ENCODE measurements around the gene ATG101.
"Not testable (repeated sequence)": the region's sequence is repeated elsewhere in the genome, so short reads cannot be mapped to it uniquely, and the experiment has no call there.

Gene ATG101

DNA sequence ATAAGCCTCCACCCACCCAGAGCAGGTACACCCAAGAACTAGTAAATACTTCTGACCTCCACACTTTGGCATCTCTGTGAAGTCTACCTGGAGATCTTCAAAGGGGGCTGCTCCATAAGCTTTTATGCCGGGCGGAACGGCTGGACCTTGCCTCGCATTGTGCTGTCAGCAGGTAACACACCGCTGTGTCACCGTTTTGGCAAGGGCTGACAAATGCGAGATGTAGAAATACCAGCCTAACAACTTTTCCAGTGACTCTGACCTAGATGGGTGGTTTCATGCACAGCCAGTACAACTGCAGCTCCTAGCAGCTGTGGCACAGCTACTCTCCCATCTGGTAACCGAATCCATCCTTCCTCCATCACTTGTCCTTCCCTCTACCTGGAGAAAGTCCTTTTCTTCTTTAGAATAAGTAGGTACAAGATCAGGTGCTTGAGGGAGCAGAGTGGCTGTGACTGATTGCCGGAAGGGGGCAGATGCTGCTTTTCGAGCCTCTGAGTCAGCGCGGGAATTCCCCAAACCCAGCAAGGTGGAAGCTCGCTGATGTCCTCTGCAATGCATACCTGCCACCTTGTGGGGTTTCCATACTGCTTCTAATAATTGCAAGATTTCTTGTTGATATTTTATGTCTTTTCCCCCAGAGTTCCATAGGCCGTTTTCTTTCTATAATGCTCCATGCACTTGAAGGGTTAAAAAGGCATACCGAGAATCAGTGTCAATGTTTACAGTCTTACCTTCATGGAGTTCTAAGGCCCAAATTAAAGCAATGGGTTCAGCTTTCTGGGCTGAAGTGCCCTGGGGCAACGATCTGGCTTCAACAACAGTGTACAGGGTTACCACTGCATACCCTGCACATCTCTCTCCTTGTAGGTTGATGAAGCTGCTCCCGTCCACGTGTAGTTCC lies 46.7 kb downstream of the ATG101 start:
- not testable (repeated sequence) for DNase-seq

DNA sequence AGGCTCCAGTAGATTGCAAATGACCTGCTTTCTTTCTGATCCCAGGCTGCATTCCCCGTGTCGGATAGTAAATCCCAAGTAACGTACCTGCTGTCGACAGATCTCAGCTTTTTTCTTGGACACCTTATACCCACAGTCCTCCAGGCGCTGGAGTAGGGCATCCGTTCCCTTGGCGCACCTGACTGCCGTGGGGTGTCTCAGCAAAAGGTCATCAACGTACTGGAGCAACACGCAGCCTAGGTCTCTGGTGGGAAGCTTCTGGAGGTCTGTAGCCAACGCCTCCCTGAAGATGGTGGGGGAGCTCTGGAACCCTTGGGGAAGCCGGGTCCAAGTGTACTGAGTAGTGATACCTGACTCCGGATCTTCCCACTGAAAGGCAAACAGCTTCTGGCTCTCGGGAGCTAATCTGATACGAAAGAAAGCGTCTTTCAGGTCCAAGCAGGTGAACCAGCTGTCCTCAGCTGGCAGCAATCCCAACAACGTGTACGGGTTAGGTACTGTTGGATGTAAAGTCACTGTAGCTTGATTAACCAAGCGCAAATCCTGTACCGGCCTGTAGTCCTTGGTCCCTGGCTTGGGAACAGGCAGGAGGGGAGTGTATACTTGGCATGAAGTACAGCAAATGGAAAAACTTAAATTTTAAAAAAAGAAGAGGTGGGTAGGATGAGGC lies 48.2 kb downstream of the ATG101 start:
- not testable (repeated sequence) for DNase-seq

DNA sequence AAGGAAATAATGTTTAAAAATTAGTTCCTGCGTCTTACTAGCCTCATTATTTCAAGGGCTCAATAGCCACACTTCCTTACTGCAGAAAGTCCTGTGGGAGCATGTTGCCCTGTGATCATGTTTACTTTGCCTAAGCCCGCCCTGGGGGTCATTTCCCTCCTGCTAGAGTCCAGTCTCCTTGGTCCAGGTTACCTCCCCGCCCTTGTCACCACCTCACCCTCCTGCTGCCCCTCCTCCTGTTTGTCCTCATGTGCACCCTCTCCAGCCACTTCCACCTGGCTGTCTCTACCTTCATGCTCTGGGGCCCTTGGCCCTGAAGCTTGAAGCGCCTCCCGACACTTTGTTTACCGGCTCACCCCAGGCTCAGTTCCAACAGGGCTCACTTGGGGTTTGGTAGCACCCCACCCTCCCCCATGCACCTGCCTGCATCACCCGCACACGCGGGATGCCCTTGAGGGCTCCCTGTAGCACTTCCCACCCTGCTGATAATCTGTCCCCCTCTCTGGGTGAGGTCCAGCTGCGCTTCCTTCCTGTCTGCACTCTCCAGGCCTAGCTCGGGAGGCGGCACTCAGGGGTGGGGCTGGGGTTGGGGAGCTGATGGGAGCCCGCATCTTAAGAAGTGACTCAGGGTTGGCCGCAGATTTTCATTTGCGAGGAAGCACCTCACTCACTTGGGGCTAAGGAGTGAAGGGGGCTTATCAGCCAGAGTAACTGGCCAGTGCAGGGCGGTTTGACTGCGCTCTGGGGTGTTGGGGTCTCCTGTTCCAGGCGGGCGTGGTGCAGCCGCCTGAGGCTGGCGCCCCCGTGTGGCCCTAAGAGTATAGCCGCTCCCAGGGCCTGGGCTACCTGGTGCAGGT lies 49.8 kb downstream of the ATG101 start:
- peak in 3 of 4 experiments; percentile 16 to 57 (median 42) for DNase-seq

DNA sequence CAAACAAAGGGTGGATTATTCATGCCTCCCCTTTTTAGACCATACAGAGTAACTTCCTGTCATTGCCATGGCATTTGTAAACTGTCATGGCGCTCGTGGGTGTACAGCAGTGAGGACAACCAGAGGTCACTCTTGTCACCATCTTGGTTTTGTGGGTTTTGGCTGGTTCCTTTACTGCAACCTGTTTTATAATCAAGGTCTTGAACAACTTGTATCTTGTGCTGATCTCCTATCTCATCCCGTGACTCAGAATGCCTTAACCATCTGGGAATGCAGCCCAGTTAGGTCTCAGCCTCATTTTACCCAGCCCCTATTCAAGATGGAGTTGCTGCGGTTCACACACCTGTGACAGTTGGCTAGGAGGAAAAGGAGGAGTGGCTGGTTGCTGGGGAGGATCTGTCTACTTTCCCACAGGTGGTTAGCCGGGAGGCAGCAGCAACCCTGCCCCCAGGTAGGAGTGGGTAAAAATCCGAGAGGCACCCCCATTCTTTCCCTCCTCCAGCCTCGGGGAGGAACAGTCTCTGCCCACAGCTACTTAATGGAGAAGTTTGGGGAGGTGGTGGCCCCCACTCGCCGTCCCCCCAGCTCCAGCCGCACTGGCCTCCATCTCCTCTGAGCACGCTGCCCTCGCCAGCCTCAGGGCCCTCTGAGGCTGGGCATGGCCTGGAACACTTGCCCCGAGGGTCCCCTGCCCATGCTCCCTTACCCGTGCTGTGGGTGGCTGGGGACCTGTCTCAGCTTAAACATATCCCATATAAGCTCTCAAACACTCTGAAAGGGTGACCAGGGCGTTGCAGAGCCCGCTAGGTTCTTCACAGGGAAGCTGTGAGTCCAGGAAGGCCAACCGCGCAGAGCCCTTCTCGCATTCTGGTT lies 51.4 kb downstream of the ATG101 start:
- DNase-seq: peak in 3 of 4 experiments; percentile 24 to 51 (median 33)

DNA sequence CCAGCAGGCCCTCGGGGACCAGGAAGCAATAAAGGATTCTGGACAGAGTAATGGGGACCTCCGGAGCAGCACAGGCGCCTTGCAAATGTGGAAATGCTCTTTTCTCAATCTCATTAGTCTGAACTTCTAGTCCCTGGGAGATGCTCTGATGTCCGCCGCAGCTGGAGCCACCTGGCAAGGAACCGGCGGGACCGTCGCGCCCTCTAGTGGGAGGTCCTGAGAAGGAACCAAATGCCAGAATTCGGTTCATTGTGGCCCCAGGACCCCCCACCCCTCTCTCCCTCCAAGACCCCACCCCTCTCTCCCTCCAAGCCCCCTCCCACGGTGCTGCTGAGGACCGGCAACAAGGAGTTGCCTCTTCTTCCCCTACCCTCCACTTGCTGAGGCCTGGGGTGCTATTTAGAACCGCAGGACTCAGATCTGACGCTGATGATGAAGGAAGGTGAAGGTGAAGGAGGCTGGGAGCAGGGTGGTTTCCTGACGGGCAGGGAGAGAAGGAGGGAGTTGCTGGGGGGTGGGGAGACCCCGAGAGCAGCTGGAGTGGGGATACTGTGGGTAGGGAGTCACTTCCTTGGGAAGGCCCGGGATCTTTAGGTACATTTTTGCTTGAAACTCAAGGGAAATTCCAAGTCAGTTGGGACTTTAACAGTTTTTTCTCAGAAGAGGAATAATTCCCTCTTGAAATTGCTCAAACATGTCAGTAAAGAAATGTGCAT lies 52.2 kb downstream of the ATG101 start:
- DNase-seq: peak; percentile 54 to 82 (median 68)

DNA sequence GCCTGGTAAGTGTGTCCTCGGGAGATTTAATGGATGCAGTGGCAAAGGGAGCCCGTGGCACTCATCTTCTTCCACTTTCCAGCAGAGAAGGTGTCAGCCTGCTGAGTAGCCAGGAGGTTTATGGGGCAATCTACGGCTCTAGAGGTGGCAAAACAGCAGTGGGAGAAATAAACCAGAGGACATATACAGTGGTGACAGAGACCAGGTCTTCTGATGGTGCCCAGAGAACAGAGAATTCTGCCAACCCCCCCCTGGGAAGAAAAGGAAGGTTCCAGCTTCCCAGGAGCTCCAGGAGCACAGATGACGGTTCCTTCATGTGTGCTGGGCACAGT lies 52.7 kb downstream of the ATG101 start:
- no peak for DNase-seq

DNA sequence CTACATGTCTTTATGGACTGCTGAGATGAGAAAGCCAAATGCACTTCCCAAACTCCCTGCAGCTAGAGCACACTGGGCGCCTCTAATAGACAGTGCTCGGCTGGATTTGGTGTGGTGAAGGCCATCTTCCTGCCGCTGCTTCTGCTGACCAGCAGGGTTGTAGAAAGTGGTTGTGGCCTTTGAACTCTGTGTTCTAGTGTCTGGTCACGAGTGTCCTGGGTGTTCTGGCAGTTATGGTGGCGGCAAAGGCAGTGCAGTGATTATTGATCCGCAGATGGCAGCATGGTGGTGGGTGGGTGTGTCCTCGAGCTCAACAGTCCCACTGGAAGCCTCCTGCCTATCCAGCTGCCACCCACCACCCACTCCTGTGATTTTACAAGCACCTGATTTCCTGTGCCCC lies 53.1 kb downstream of the ATG101 start:
- DNase-seq: no peak

DNA sequence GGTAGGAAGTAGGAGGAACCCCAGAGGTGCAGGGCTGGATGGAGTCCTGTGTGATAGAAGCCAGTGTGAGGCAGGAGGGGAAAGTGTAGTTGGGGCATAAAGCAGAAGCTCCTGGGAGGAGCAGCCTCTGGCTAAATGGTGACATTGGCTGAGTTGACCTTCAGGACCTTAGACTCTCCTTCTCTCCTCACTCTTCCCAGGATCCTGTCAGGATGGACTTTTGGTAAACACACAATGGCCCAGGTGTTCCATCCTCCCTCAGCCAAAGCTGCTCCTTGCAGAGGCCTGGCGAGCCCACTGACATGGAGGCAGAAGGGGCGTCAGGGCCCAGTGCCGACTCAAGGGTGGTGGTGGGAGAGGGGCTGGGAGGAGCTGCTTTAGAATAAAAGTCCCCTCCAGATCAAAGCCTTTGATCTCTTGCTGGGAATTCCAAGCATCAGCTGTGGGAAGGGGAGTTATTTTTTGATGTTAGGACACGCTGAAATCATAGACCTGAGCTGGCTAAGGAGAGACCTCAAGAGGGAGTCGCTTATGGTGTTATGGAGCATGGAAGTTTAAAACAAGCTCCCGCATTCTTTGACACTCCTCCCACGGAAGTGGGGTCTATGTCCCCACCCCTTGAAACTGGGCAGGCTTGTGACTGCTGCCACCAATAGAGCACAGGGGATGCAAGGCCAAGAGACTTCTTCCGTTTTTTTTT lies 53.9 kb downstream of the ATG101 start:
- DNase-seq: no peak

DNA sequence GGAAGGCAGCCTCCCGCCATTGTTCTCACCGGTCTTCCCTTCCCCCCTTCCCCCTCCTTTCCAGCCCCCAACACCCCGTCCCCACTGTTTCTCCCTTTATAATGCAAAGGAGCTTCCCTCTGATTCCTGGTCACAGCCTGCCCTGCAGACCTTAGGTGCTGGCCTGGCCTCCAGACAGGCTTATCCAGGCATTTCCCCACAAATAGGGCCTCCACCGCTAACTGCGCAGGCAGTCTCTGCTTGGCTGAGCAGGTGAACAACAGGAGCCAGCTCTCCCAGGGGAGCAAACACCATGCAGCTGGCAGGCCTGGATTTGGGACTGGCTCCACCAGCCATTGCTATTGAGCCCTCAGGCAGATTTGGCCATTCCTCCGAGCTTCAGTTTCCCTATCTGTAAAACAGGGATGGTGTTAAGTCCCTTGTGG lies 55.7 kb downstream of the ATG101 start:
- DNase-seq: no peak

DNA sequence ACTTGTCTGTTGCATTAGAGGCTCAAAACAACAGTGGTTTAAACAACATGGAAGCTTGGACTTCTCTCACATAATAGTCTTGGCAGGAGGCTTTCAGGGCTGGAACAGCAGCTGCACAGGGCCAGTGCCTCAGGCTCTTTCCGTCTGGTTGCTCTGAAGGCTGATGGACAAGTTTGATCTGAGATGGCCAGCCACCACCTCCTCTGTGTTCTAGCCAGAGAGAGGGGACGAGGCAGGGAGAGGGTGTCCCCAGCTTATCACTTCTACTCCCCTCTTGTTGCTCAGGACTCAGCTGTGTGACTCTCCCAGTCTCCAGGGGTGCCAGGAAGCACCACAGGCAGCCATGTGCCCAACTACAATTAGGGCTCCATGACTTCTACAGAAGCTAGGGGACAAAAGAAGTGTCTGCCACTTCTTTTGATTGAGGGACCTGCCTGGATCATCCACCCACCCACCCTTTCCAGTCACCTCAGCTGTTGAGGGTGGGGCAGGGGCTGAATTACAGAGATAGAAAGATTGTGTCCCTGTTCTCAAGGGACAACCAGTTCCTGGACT lies 56.3 kb downstream of the ATG101 start:
- no peak for DNase-seq
